Measurements from ENCODE around the gene TRIM7. TPM values are rescaled to one million over a fixed set of nuclear protein-coding genes. Genes with fewer than 3 reads are reported as not detected.

The TRIM7 gene
- total and polyA plus RNA-seq, 9 of the 15 experiments (the other 6 are each of a cell fraction or from before 2014, with no cell fraction given) = 2.6 to 14.9 (median 8.9) TPM

DNA sequence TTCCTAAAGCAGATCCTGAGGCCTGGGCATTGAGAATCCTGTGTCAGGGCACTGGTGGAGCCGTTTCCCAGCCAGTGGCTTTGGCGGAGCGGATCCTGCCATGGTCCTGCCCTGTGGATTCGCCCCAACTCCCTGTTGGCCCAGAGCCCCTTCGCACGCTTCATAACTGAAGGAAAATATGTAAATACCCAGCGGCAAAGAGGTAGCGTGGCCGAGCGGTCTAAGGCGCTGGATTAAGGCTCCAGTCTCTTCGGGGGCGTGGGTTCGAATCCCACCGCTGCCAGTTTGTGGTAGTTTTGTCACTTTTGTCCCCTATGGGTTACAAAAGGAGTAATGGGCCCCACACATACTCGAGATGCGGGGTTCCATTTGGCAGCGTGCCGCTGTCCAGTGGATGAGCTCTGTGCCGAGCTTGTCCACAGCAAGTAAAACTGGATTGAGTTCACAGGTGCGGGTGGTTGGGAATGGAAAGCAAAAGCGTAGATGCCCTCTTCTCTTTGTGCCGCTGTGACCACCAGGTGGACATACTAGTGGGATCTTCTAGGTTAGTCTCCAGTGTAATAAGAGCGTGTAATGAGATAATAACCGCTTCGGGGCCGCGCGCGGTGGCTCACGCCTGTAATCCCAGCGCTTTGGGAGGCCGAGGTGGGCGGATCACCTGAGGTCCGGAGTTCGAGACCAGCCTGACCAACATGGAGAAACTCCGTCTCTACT is 17.3 kb downstream of the TRIM7 start (continued):
- TF ChIP-seq, protein P1, sequence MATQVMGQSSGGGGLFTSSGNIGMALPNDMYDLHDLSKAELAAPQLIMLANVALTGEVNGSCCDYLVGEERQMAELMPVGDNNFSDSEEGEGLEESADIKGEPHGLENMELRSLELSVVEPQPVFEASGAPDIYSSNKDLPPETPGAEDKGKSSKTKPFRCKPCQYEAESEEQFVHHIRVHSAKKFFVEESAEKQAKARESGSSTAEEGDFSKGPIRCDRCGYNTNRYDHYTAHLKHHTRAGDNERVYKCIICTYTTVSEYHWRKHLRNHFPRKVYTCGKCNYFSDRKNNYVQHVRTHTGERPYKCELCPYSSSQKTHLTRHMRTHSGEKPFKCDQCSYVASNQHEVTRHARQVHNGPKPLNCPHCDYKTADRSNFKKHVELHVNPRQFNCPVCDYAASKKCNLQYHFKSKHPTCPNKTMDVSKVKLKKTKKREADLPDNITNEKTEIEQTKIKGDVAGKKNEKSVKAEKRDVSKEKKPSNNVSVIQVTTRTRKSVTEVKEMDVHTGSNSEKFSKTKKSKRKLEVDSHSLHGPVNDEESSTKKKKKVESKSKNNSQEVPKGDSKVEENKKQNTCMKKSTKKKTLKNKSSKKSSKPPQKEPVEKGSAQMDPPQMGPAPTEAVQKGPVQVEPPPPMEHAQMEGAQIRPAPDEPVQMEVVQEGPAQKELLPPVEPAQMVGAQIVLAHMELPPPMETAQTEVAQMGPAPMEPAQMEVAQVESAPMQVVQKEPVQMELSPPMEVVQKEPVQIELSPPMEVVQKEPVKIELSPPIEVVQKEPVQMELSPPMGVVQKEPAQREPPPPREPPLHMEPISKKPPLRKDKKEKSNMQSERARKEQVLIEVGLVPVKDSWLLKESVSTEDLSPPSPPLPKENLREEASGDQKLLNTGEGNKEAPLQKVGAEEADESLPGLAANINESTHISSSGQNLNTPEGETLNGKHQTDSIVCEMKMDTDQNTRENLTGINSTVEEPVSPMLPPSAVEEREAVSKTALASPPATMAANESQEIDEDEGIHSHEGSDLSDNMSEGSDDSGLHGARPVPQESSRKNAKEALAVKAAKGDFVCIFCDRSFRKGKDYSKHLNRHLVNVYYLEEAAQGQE (IDR thresholded peaks at IDR 0.05; ENCODE audit: borderline replicate concordance) = peak; percentile 76
- TF ChIP-seq, protein P1 (CRISPR knock-in tag; IDR thresholded peaks at IDR 0.05; ENCODE audit: low read depth) = no peak
- TF ChIP-seq OTX1 (CRISPR knock-in tag; IDR thresholded peaks at IDR 0.05) = no peak
- TF ChIP-seq ZNF316 (IDR thresholded peaks at IDR 0.05) = no peak
- no peak for TF ChIP-seq MCM2 (IDR thresholded peaks at IDR 0.05; ENCODE audit: low read depth)
- TF ChIP-seq, protein P2, sequence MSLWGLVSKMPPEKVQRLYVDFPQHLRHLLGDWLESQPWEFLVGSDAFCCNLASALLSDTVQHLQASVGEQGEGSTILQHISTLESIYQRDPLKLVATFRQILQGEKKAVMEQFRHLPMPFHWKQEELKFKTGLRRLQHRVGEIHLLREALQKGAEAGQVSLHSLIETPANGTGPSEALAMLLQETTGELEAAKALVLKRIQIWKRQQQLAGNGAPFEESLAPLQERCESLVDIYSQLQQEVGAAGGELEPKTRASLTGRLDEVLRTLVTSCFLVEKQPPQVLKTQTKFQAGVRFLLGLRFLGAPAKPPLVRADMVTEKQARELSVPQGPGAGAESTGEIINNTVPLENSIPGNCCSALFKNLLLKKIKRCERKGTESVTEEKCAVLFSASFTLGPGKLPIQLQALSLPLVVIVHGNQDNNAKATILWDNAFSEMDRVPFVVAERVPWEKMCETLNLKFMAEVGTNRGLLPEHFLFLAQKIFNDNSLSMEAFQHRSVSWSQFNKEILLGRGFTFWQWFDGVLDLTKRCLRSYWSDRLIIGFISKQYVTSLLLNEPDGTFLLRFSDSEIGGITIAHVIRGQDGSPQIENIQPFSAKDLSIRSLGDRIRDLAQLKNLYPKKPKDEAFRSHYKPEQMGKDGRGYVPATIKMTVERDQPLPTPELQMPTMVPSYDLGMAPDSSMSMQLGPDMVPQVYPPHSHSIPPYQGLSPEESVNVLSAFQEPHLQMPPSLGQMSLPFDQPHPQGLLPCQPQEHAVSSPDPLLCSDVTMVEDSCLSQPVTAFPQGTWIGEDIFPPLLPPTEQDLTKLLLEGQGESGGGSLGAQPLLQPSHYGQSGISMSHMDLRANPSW (CRISPR knock-in tag; IDR thresholded peaks at IDR 0.05) = no peak
- TF ChIP-seq ZNF444 (CRISPR knock-in tag; IDR thresholded peaks at IDR 0.05) = no peak
- no peak for TF ChIP-seq LARP7 (IDR thresholded peaks at IDR 0.05)
- no peak for TF ChIP-seq YBX1 (IDR thresholded peaks at IDR 0.05)
- TF ChIP-seq, protein P3, sequence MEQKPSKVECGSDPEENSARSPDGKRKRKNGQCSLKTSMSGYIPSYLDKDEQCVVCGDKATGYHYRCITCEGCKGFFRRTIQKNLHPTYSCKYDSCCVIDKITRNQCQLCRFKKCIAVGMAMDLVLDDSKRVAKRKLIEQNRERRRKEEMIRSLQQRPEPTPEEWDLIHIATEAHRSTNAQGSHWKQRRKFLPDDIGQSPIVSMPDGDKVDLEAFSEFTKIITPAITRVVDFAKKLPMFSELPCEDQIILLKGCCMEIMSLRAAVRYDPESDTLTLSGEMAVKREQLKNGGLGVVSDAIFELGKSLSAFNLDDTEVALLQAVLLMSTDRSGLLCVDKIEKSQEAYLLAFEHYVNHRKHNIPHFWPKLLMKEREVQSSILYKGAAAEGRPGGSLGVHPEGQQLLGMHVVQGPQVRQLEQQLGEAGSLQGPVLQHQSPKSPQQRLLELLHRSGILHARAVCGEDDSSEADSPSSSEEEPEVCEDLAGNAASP (IDR thresholded peaks at IDR 0.05) = no peak
- no peak for TF ChIP-seq NR2F6 (CRISPR knock-in tag; IDR thresholded peaks at IDR 0.05)
- TF ChIP-seq SPI1 (IDR thresholded peaks at IDR 0.05; ENCODE audit: borderline replicate concordance, low read depth, low read length) = no peak
- no peak for TF ChIP-seq RHOXF2B (CRISPR knock-in tag; conservative IDR thresholded peaks at IDR 0.05)
- no peak for TF ChIP-seq ZNF197 (CRISPR knock-in tag; IDR thresholded peaks at IDR 0.05; ENCODE audit: low read depth)
